OCI-LY3 (cell line): ENCODE measurements around the gene UPK3B.
"Not testable (repeated sequence)": the region's sequence is repeated elsewhere in the genome, so short reads cannot be mapped to it uniquely, and the experiment has no call there.

Experiments
- CTCF ChIP-seq: fragments of 200-600, 300-600 bp; sonication (generic); IDR thresholded peaks from 2 replicates; pipeline ENCODE4 v1.5.1; 2014; ENCODE audit warnings: antibody characterized with exemption, low read length, low read depth
- EZH2phosphoT487 ChIP-seq: fragments of 200-600 bp; shearing (Covaris generic); IDR thresholded peaks from 2 replicates; pipeline ENCODE4 v1.6.1; 2018; ENCODE audit warnings: antibody characterized with exemption, mixed run types, low read depth

GRCh38 chr7:76506643-76507042 is 3.7 kb upstream of the UPK3B start:
- not testable (repeated sequence) for TF ChIP-seq CTCF, EZH2phosphoT487
